H1 (cell line): ENCODE results near the gene SLC9A4. TPM values are rescaled to one million over a fixed set of nuclear protein-coding genes. Genes with fewer than 3 reads are reported as not detected.

ENCODE experiments used
- CTCF ChIA-PET: fragments of 300-600 bp; sonication (Branson Sonifier 250); formaldehyde crosslinking; loops from one replicate; lab custom pipeline; 2021; ENCODE audit not compliant: partially characterized antibody; lab: Charles Lee
- POLR2A ChIA-PET: fragments of 300-600 bp; sonication (Branson Sonifier 250); formaldehyde crosslinking; loops from one replicate; lab custom pipeline; 2021; ENCODE audit warnings: inconsistent platforms; ENCODE audit not compliant: partially characterized antibody; lab: Charles Lee
- DNase-seq, 2 experiments: peaks; one replicate each; pipeline versions ENCODE4 v3.0.0 to v3.0.0-alpha.2; 2010 to 2022; ENCODE audit warnings: low spot score in 2 of 2, low read depth in 1 of 2, mixed read lengths in 1 of 2
- FAIRE-seq: peaks from 2 replicates; lab custom pipeline; 2011; peaks lifted over from hg19 to GRCh38; lab: Jason Lieb, UNC
- H2AFZ ChIP-seq: 2 replicates; pipeline ENCODE4 v1.8.1; 2012; ENCODE audit warnings: low read length, inconsistent platforms
- H2AK5ac ChIP-seq: 2 replicates; pipeline ENCODE4 v1.6.1; 2013; ENCODE audit warnings: low read depth, low read length
- H2BK120ac ChIP-seq: replicated peaks from 2 replicates; pipeline ENCODE3; 2013; ENCODE audit warnings: low read depth, low read length, inconsistent platforms
- H2BK12ac ChIP-seq: 2 replicates; pipeline ENCODE4 v1.6.1; 2013; ENCODE audit warnings: low read depth, low read length
- H2BK15ac ChIP-seq: 2 replicates; pipeline ENCODE4 v1.6.1; 2013; ENCODE audit warnings: low read length
- H2BK20ac ChIP-seq: 2 replicates; pipeline ENCODE4 v1.6.1; 2013; ENCODE audit warnings: low read length
- H2BK5ac ChIP-seq: 2 replicates; pipeline ENCODE4 v1.6.1; 2013; ENCODE audit warnings: low read depth, low read length
- H3K14ac ChIP-seq: 2 replicates; pipeline ENCODE4 v1.6.1; 2013; ENCODE audit warnings: inconsistent platforms; ENCODE audit not compliant: insufficient read length
- H3K18ac ChIP-seq: 2 replicates; pipeline ENCODE4 v1.6.1; 2013; ENCODE audit warnings: low read length; ENCODE audit errors: extremely low read depth
- H3K23ac ChIP-seq: 2 replicates; pipeline ENCODE4 v1.6.1; 2013; ENCODE audit warnings: inconsistent platforms; ENCODE audit not compliant: insufficient read length
- H3K23me2 ChIP-seq: 2 replicates; pipeline ENCODE4 v1.6.1; 2013; ENCODE audit warnings: low read depth, low read length
- H3K27ac ChIP-seq: 2 replicates; pipeline ENCODE4 v1.6.1; 2011; ENCODE audit warnings: low read depth, low read length, inconsistent platforms
- H3K27me3 ChIP-seq, 4 experiments: replicated peaks in 1 of 4; 1 replicate in 1 of 4; 2 replicates in 3 of 4; pipeline versions ENCODE4 v1.6.1 to v1.8.1; 2011 to 2013; ENCODE audit warnings: low read length in 3 of 4, mild to moderate bottlenecking in 3 of 4, inconsistent platforms in 2 of 4, mixed read lengths in 2 of 4, moderate library complexity in 1 of 4; ENCODE audit not compliant: control insufficient read depth in 3 of 4, insufficient read depth in 3 of 4; ENCODE audit errors: extremely low read depth in 1 of 4
- H3K36me3 ChIP-seq, 4 experiments: 2 replicates each; pipeline versions ENCODE4 v1.6.1 to v1.8.1; 2011 to 2013; ENCODE audit warnings: mild to moderate bottlenecking in 4 of 4, low read length in 3 of 4, moderate library complexity in 2 of 4, control low read depth in 1 of 4, inconsistent platforms in 1 of 4; ENCODE audit not compliant: insufficient read depth in 4 of 4, control insufficient read depth in 2 of 4
- H3K4ac ChIP-seq: replicated peaks from 2 replicates; pipeline ENCODE3; 2013; ENCODE audit warnings: low read length, low read depth, mixed read lengths, inconsistent platforms; ENCODE audit not compliant: insufficient read length
- H3K4me1 ChIP-seq, 4 experiments: replicated peaks in 1 of 4; 1 replicate in 1 of 4; 2 replicates in 3 of 4; pipeline versions ENCODE4 v1.6.1 to v1.8.1; 2011 to 2013; ENCODE audit warnings: low read length in 3 of 4, inconsistent platforms in 2 of 4, mixed read lengths in 1 of 4; ENCODE audit not compliant: insufficient read depth in 4 of 4, control insufficient read depth in 3 of 4
- H3K4me2 ChIP-seq, 2 experiments: 2 replicates each; pipeline versions ENCODE4 v1.6.1 to v1.8.1; 2011 to 2013; ENCODE audit warnings: low read depth in 2 of 2, low read length in 2 of 2, control low read depth in 1 of 2, inconsistent platforms in 1 of 2, mild to moderate bottlenecking in 1 of 2; ENCODE audit not compliant: insufficient read depth in 1 of 2
- H3K4me3 ChIP-seq, 4 experiments: fragments of 200-600, 300-600 bp in 1 of 4; sonication (generic), shearing (Covaris generic), sonication (Bioruptor Twin) in 1 of 4; 2 replicates each; pipeline versions ENCODE4 v1.5.1 to v1.8.1; 2011 to 2016; ENCODE audit warnings: low read length in 4 of 4, low read depth in 3 of 4, control low read depth in 2 of 4, inconsistent platforms in 2 of 4, mild to moderate bottlenecking in 2 of 4, mixed read lengths in 1 of 4, moderate library complexity in 1 of 4; ENCODE audit not compliant: insufficient read depth in 2 of 4; ENCODE audit errors: extremely low read depth in 1 of 4
- H3K56ac ChIP-seq: replicated peaks from 2 replicates; pipeline ENCODE3; 2013; ENCODE audit warnings: low read depth, mild to moderate bottlenecking, mixed read lengths, low read length, inconsistent platforms; ENCODE audit not compliant: insufficient read length
- H3K79me1 ChIP-seq: 2 replicates; pipeline ENCODE4 v1.6.1; 2013; ENCODE audit warnings: low read depth, low read length, control low read depth
- H3K79me2 ChIP-seq, 2 experiments: 2 replicates each; pipeline versions ENCODE4 v1.6.1 to v1.8.1; 2012 to 2013; ENCODE audit warnings: low read length in 2 of 2, mild to moderate bottlenecking in 2 of 2, inconsistent platforms in 1 of 2; ENCODE audit not compliant: insufficient read depth in 2 of 2, control insufficient read depth in 1 of 2
- H3K9ac ChIP-seq, 4 experiments: replicated peaks in 1 of 4; 1 replicate in 1 of 4; 2 replicates in 3 of 4; pipeline versions ENCODE4 v1.6.1 to v1.8.1; 2011 to 2013; ENCODE audit warnings: low read depth in 3 of 4, low read length in 3 of 4, control low read depth in 2 of 4, mild to moderate bottlenecking in 2 of 4, moderate library complexity in 2 of 4, inconsistent platforms in 1 of 4; ENCODE audit errors: extremely low read depth in 1 of 4
- H3K9me3 ChIP-seq, 2 experiments: 2 replicates each; pipeline versions ENCODE4 v1.6.1 to v1.8.1; 2012 to 2013; ENCODE audit warnings: mild to moderate bottlenecking in 2 of 2, moderate library complexity in 2 of 2, control low read depth in 1 of 2, inconsistent platforms in 1 of 2, low read depth in 1 of 2, low read length in 1 of 2, mixed read lengths in 1 of 2; ENCODE audit not compliant: insufficient read depth in 2 of 2
- H4K20me1 ChIP-seq, 2 experiments: replicated peaks in 1 of 2; 2 replicates each; pipeline versions ENCODE3 to v1.8.1; 2011 to 2013; ENCODE audit warnings: inconsistent platforms in 2 of 2, low read length in 2 of 2, mild to moderate bottlenecking in 1 of 2; ENCODE audit not compliant: insufficient read depth in 2 of 2, control insufficient read depth in 1 of 2
- H4K5ac ChIP-seq: 2 replicates; pipeline ENCODE4 v1.6.1; 2013; ENCODE audit warnings: low read length, low read depth, mixed read lengths, inconsistent platforms; ENCODE audit not compliant: insufficient read length
- H4K8ac ChIP-seq: 2 replicates; pipeline ENCODE4 v1.8.0; 2013; ENCODE audit warnings: mild to moderate bottlenecking, moderate library complexity, low read length, inconsistent platforms; ENCODE audit not compliant: insufficient read depth; ENCODE audit errors: extremely low read depth
- H4K91ac ChIP-seq: replicated peaks from 2 replicates; pipeline ENCODE3; 2013; ENCODE audit warnings: low read length, mixed read lengths, inconsistent platforms; ENCODE audit not compliant: insufficient read length
- CBX5 ChIP-seq: fragments of 300-800, 300-1000 bp; sonication (generic); IDR thresholded peaks from 2 replicates; pipeline ENCODE4 v1.7.1; 2016; ENCODE audit warnings: antibody characterized with exemption, low read length, low read depth
- FOSL1 ChIP-seq: IDR thresholded peaks from 2 replicates; pipeline ENCODE4 v1.6.1; 2011; ENCODE audit warnings: mild to moderate bottlenecking, low read depth, low read length, moderate library complexity; ENCODE audit not compliant: insufficient read depth
- TAF1 ChIP-seq: IDR thresholded peaks from 2 replicates; pipeline ENCODE4 v1.6.1; 2011; ENCODE audit warnings: mild to moderate bottlenecking, low read depth, low read length
- WGBS, 2 experiments: shearing (Covaris generic) in 1 of 2; methylation state at CpG; one replicate each; pipeline versions ENCODE4 v1.1.6 to v1.1.7; 2013 to 2015; ENCODE audit warnings: low lambda C conversion rate in 2 of 2, mixed read lengths in 2 of 2, inconsistent platforms in 1 of 2, low coverage in 1 of 2, missing lambda C conversion rate in 1 of 2; ENCODE audit not compliant: insufficient replicate concordance in 2 of 2, insufficient coverage in 1 of 2, insufficient read length in 1 of 2; ENCODE audit errors: extremely low coverage in 1 of 2, missing lambda C conversion rate in 1 of 2; 5-methylcytosine and 5-hydroxymethylcytosine counted together
- polyA plus RNA-seq, 7 experiments: library from polyadenylated mRNA; depleted of rRNA in 3 of 7; stranded (reverse) in 5 of 7; unstranded in 2 of 7; fragments of >200 nt in 5 of 7; fragments of 200-250 nt in 2 of 7; gene quantifications; 1 replicate in 5 of 7; 2 replicates in 1 of 7; 4 replicates in 1 of 7; pipeline versions ENCODE4 v1.2.1 to v1.2.3, GENCODE V29; 2011 to 2013; ENCODE audit warnings: missing spikeins in 2 of 7, mixed read lengths in 2 of 7
- total RNA-seq: library from RNA; stranded (reverse); fragmentation: NEBNext Ultra II Directional; extraction: Animal tissue kit (Norgen Biotek cat#: 25700); gene quantifications from 2 replicates; pipeline ENCODE4 v1.2.1, GENCODE V29; 2021

Gene SLC9A4
- total and polyA plus RNA-seq, 2 of the 8 experiments (the other 6 are each of a cell fraction or from before 2014, with no cell fraction given): not detected

DNA sequence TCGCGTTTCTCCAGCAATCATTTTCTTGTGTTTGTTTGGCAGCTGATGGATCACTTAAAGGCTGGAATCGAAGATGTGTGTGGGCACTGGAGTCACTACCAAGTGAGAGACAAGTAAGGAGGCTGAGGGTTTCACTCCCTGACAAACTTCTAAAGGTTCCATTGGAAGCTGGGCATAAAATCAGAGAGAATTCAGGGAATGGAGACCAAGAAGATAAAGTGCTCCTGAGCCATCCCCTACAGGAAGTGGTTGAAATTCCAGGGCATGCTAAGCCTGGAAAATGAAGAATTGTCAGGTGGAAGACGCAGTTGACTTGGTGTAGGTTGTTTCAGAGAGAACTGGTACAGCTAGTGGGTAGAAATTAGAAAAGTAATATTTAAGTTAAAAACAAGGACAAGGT is 39.1 kb downstream of the SLC9A4 start:
- no peak overlapping the region for H4K5ac ChIP-seq
- H3K27ac ChIP-seq: no peak overlapping the region
- H4K91ac ChIP-seq: no peak overlapping the region
- WGBS, 2 experiments: 100% methylated on average over 4 of the region's 4 CpGs; no CpG with 5 or more reads in 1 of the 2 experiments
- no peak overlapping the region for H3K18ac ChIP-seq
- DNase-seq (no peak), FAIRE-seq (no peak)
- H3K4ac ChIP-seq: no peak overlapping the region
- H2AK5ac ChIP-seq: no peak overlapping the region
- H3K23me2 ChIP-seq: no peaks in the 10 kb centered on the region
- H2AFZ ChIP-seq: no peak overlapping the region
- H3K79me2 ChIP-seq: no peaks in the 10 kb centered on the region
- H3K23ac ChIP-seq: no peak overlapping the region
- no peaks in the 10 kb centered on the region for H3K9me3 ChIP-seq
- H3K9ac ChIP-seq: no peak overlapping the region
- no peak overlapping the region for H2BK5ac ChIP-seq
- H3K27me3 ChIP-seq: peaks cover 0 to 2% (median 0%) of the 10 kb centered on the region in 4 experiments; a peak in 2 of 7 replicates
- no peak overlapping the region for H2BK12ac ChIP-seq
- TF ChIP-seq TAF1 (no peak), CBX5 (no peak), FOSL1 (no peak)
- no peak overlapping the region for H3K4me2 ChIP-seq
- H4K8ac ChIP-seq: no peak overlapping the region
- H4K20me1 ChIP-seq: no peaks in the 10 kb centered on the region
- no peak overlapping the region for H2BK15ac ChIP-seq
- POLR2A ChIA-PET: no interaction called here
- H3K4me3 ChIP-seq: no peak overlapping the region
- no peak overlapping the region for H2BK120ac ChIP-seq
- H3K14ac ChIP-seq: no peak overlapping the region
- H3K36me3 ChIP-seq: no peaks in the 10 kb centered on the region
- CTCF ChIA-PET: interaction anchor here (0.5 to 1.3 kb wide), 5 partner anchors 11 to 93 kb away, joined by 3 to 5 read pairs (median 3); no protein-coding TSS in a partner anchor
- H3K56ac ChIP-seq: no peak overlapping the region
- no peak overlapping the region for H2BK20ac ChIP-seq
- no peaks in the 10 kb centered on the region for H3K79me1 ChIP-seq
- H3K4me1 ChIP-seq: no peaks in the 10 kb centered on the region; a peak in 1 of 7 replicates
